ENCODE results near the gene FAM193A. TPM values are rescaled to one million over a fixed set of nuclear protein-coding genes. Genes with fewer than 3 reads are reported as not detected.

Gene FAM193A
- total and polyA plus RNA-seq, 12 donors, result 12.9 to 30.8 (median 23.1) TPM

GRCh38 chr4:2503809-2504208 is 32.6 kb upstream of the FAM193A start:
- no peak overlapping the region for H3K27ac ChIP-seq
- WGBS, 4 donors, result 94 to 100% (median 96%) methylated on average over 5 of the region's 5 CpGs
- peaks cover 0 to 42% of the 10 kb centered on the region in 2 donors for H3K36me3 ChIP-seq (replicated peaks in 1 of 2)
- H3K4me3 ChIP-seq, result no peak overlapping the region
- TF ChIP-seq CTCF (IDR thresholded peaks at IDR 0.05) (no peak), POLR2A (IDR thresholded peaks at IDR 0.05) (no peak)
- no peak for DNase-seq
- intact Hi-C loops (cut with DNase I), result no loop called here
- no peaks in the 10 kb centered on the region for H3K27me3 ChIP-seq
- H3K9me3 ChIP-seq (replicated peaks in 1 of 3), result no peaks in the 10 kb centered on the region
- H3K4me1 ChIP-seq (replicated peaks in 1 of 2), result no peaks in the 10 kb centered on the region

GRCh38 chr4:2507259-2507658 is 29.2 kb upstream of the FAM193A start:
- Histone ChIP-seq H3K4me3 (no peak overlapping the region), H3K27me3 (no peaks in the 10 kb centered on the region), H3K4me1 (replicated peaks in 1 of 2) (no peaks in the 10 kb centered on the region), H3K36me3 (replicated peaks in 1 of 2) (peaks cover 0 to 29% of the 10 kb centered on the region in 2 donors), H3K9me3 (replicated peaks in 1 of 3) (no peaks in the 10 kb centered on the region), H3K27ac (no peak overlapping the region)
- WGBS, 4 donors, result 90 to 95% (median 95%) methylated on average over 4 of the region's 4 CpGs
- TF ChIP-seq POLR2A (IDR thresholded peaks at IDR 0.05), result no peak
- no peak for TF ChIP-seq CTCF (IDR thresholded peaks at IDR 0.05)
- DNase-seq, result no peak
- intact Hi-C loops (cut with DNase I), result no loop called here

- H3K27ac ChIP-seq, result no peak overlapping the region
- no peaks in the 10 kb centered on the region for H3K4me1 ChIP-seq (replicated peaks in 1 of 2)
- no peaks in the 10 kb centered on the region for H3K27me3 ChIP-seq
- H3K36me3 ChIP-seq (replicated peaks in 1 of 2), result peaks cover 0 to 35% of the 10 kb centered on the region in 2 donors
- intact Hi-C loops (cut with DNase I), result no loop called here
- H3K4me3 ChIP-seq, result no peak overlapping the region
- TF ChIP-seq POLR2A (IDR thresholded peaks at IDR 0.05) (no peak), CTCF (IDR thresholded peaks at IDR 0.05) (no peak)
- DNase-seq, result no peak
- no peaks in the 10 kb centered on the region for H3K9me3 ChIP-seq (replicated peaks in 1 of 3)
- 78 to 89% (median 87%) methylated on average over 4 to 7 of the region's 7 CpGs for whole genome bisulfite sequencing, 4 donors
Observed at GRCh38 chr4:2507855-2508254, 28.6 kb upstream of the FAM193A start.

- TF ChIP-seq CTCF (IDR thresholded peaks at IDR 0.05) (no peak), POLR2A (IDR thresholded peaks at IDR 0.05) (no peak)
- no peak for DNase-seq
- peaks cover 0 to 46% of the 10 kb centered on the region in 2 donors for H3K36me3 ChIP-seq (replicated peaks in 1 of 2)
- H3K4me1 ChIP-seq (replicated peaks in 1 of 2), result no peaks in the 10 kb centered on the region
- H3K4me3 ChIP-seq, result no peak overlapping the region
- no peaks in the 10 kb centered on the region for H3K27me3 ChIP-seq
- no peaks in the 10 kb centered on the region for H3K9me3 ChIP-seq (replicated peaks in 1 of 3)
- H3K27ac ChIP-seq, result no peak overlapping the region
- WGBS, 4 donors, result 89 to 94% (median 92%) methylated on average over 10 to 13 of the region's 13 CpGs
- intact Hi-C loops (cut with DNase I), result no loop called here
Observed at GRCh38 chr4:2510351-2511259, 25.8 kb upstream of the FAM193A start.

Measured in adrenal gland (tissue), 12 donors.